ENCODE measurements around the gene SAMD8.

Gene SAMD8

DNA sequence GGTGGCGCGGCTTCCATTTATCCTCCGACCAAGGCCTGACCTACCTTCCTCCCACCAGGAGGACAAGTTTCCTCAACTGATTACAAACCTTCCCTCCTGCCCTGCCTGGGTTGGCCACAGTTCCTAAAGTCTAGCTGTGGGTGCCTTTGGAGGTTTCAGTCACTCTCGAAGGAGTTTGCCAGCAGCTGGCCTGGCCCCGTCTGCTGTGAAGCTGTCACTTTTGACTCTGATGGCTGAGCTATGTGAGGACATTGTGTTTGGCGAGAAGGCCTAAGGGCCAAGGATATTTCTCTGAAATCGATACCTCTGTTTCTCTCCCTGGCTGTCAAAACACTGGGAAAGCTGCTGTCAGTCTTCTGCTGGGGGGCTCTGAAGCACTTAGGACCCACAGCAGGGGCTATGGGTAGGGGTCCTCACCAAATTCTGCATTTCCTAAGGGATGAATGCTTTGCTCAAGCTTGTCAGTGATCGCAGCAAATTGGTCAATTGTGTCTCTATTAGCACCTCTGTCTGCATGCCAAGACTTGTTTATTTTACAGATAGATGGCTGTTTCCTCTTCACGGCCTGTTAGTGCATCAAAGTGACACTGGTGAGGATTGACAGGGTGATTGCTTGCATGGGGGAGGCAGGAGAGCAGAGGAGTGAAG, 31.9 kb upstream of the SAMD8 start:
- DNase-seq (ENCODE audit: low read depth in 1 of 2, low spot score in 1 of 2) = no peak
- TF ChIP-seq POLR2AphosphoS5 (IDR thresholded peaks at IDR 0.05; ENCODE audit: low read depth) (no peak), GABPA (IDR thresholded peaks at IDR 0.05; ENCODE audit: low read depth) (no peak), SPI1 (IDR thresholded peaks at IDR 0.05; ENCODE audit: borderline replicate concordance, low read depth) (no peak)
- TF ChIP-seq, protein P1, sequence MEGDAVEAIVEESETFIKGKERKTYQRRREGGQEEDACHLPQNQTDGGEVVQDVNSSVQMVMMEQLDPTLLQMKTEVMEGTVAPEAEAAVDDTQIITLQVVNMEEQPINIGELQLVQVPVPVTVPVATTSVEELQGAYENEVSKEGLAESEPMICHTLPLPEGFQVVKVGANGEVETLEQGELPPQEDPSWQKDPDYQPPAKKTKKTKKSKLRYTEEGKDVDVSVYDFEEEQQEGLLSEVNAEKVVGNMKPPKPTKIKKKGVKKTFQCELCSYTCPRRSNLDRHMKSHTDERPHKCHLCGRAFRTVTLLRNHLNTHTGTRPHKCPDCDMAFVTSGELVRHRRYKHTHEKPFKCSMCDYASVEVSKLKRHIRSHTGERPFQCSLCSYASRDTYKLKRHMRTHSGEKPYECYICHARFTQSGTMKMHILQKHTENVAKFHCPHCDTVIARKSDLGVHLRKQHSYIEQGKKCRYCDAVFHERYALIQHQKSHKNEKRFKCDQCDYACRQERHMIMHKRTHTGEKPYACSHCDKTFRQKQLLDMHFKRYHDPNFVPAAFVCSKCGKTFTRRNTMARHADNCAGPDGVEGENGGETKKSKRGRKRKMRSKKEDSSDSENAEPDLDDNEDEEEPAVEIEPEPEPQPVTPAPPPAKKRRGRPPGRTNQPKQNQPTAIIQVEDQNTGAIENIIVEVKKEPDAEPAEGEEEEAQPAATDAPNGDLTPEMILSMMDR (IDR thresholded peaks at IDR 0.05; ENCODE audit: insufficient read depth, low read length) = no peak
- H3K27me3 ChIP-seq (ENCODE audit: insufficient read depth, poor library complexity, severe bottlenecking) = no peaks in the 10 kb centered on the region
- H3K4me3 ChIP-seq (replicated peaks; ENCODE audit: insufficient read depth, low read length) = no peak overlapping the region
- no peak overlapping the region for H3K27ac ChIP-seq (replicated peaks)

DNA sequence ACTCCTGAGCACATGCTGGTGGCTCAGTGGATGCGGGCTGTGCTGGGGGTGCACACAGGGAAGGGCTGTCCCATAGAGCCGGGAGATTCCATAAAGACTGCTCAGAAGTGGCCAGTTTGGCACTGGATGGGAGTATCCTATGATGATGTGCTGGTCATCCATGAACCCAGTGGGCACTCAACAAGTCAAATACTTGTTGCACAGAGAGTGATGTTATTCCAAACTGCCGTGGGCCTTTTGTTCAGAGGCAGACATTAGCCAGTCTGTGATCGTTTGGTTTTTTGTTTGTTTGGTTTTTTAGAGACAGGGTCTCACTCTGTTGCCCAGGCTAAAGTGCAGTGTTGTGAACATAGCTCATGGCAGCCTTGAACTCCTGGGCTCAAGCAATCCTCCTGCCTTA, 30.9 kb upstream of the SAMD8 start:
- H3K27me3 ChIP-seq (ENCODE audit: insufficient read depth, poor library complexity, severe bottlenecking) = no peaks in the 10 kb centered on the region
- TF ChIP-seq GABPA (IDR thresholded peaks at IDR 0.05; ENCODE audit: low read depth) (no peak), POLR2AphosphoS5 (IDR thresholded peaks at IDR 0.05; ENCODE audit: low read depth) (no peak), SPI1 (IDR thresholded peaks at IDR 0.05; ENCODE audit: borderline replicate concordance, low read depth) (no peak)
- TF ChIP-seq, protein P2, sequence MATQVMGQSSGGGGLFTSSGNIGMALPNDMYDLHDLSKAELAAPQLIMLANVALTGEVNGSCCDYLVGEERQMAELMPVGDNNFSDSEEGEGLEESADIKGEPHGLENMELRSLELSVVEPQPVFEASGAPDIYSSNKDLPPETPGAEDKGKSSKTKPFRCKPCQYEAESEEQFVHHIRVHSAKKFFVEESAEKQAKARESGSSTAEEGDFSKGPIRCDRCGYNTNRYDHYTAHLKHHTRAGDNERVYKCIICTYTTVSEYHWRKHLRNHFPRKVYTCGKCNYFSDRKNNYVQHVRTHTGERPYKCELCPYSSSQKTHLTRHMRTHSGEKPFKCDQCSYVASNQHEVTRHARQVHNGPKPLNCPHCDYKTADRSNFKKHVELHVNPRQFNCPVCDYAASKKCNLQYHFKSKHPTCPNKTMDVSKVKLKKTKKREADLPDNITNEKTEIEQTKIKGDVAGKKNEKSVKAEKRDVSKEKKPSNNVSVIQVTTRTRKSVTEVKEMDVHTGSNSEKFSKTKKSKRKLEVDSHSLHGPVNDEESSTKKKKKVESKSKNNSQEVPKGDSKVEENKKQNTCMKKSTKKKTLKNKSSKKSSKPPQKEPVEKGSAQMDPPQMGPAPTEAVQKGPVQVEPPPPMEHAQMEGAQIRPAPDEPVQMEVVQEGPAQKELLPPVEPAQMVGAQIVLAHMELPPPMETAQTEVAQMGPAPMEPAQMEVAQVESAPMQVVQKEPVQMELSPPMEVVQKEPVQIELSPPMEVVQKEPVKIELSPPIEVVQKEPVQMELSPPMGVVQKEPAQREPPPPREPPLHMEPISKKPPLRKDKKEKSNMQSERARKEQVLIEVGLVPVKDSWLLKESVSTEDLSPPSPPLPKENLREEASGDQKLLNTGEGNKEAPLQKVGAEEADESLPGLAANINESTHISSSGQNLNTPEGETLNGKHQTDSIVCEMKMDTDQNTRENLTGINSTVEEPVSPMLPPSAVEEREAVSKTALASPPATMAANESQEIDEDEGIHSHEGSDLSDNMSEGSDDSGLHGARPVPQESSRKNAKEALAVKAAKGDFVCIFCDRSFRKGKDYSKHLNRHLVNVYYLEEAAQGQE (IDR thresholded peaks at IDR 0.05; ENCODE audit: insufficient replicate concordance, low read depth) = no peak
- TF ChIP-seq, protein P1 (IDR thresholded peaks at IDR 0.05; ENCODE audit: insufficient read depth, low read length) = no peak
- no peak overlapping the region for H3K4me3 ChIP-seq (replicated peaks; ENCODE audit: insufficient read depth, low read length)
- H3K27ac ChIP-seq (replicated peaks) = no peak overlapping the region
- DNase-seq (ENCODE audit: low read depth in 1 of 2, low spot score in 1 of 2) = no peak

DNA sequence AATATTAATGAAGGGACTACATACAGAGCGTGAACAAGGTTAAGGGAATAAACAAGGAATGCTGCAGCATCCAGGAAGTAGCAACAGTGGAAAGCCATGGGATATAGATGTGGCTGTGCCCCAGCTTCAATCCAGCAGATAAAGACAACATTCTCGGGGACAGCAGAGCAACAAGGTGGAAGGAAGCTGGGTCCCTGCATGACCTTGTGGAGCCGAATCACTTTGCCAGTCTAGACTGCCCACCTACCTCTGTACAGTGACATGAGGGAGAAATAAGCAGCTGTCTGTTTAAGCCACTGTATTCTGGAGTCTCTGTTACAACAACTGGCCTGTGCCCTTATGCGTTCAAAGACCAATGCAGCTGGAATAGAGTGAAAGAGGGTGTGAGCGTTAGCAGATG, 30.1 kb upstream of the SAMD8 start:
- H3K4me3 ChIP-seq (replicated peaks; ENCODE audit: insufficient read depth, low read length) = no peak overlapping the region
- TF ChIP-seq SPI1 (IDR thresholded peaks at IDR 0.05; ENCODE audit: borderline replicate concordance, low read depth) (no peak), GABPA (IDR thresholded peaks at IDR 0.05; ENCODE audit: low read depth) (no peak), POLR2AphosphoS5 (IDR thresholded peaks at IDR 0.05; ENCODE audit: low read depth) (no peak)
- TF ChIP-seq, protein P1 (IDR thresholded peaks at IDR 0.05; ENCODE audit: insufficient read depth, low read length) = no peak
- TF ChIP-seq, protein P2 (IDR thresholded peaks at IDR 0.05; ENCODE audit: insufficient replicate concordance, low read depth) = no peak
- no peaks in the 10 kb centered on the region for H3K27me3 ChIP-seq (ENCODE audit: insufficient read depth, poor library complexity, severe bottlenecking)
- DNase-seq (ENCODE audit: low read depth in 1 of 2, low spot score in 1 of 2) = no peak
- H3K27ac ChIP-seq (replicated peaks) = no peak overlapping the region
